ENCODE results near the gene MTCH1.

The MTCH1 gene

GRCh38 chr6:37013516-37014491 lies 27.8 kb upstream of the MTCH1 start:
- H3K27ac ChIP-seq (ENCODE audit: poor library complexity, severe bottlenecking), result no peak overlapping the region
- H3K36me3 ChIP-seq (ENCODE audit: low read depth), result no peaks in the 10 kb centered on the region
- DNase-seq (ENCODE audit: low spot score) (no peak), ATAC-seq (ENCODE audit: low read depth) (no peak)
- no peaks in the 10 kb centered on the region for H3K27me3 ChIP-seq (ENCODE audit: insufficient read depth, poor library complexity, severe bottlenecking)
- H3K4me3 ChIP-seq (ENCODE audit: severe bottlenecking), result no peak overlapping the region
- H3K9me3 ChIP-seq (ENCODE audit: severe bottlenecking), result no peaks in the 10 kb centered on the region
- peaks cover 4% of the 10 kb centered on the region for H3K4me1 ChIP-seq (ENCODE audit: insufficient read depth, poor library complexity, severe bottlenecking)
- no peak for TF ChIP-seq CTCF (IDR thresholded peaks at IDR 0.05; ENCODE audit: poor library complexity, severe bottlenecking)

GRCh38 chr6:37011656-37012378 lies 25.8 kb upstream of the MTCH1 start:
- ATAC-seq (ENCODE audit: low read depth) (no peak), DNase-seq (ENCODE audit: low spot score) (no peak)
- H3K27me3 ChIP-seq (ENCODE audit: insufficient read depth, poor library complexity, severe bottlenecking), result no peaks in the 10 kb centered on the region
- H3K27ac ChIP-seq (ENCODE audit: poor library complexity, severe bottlenecking), result no peak overlapping the region
- H3K4me3 ChIP-seq (ENCODE audit: severe bottlenecking), result no peak overlapping the region
- H3K4me1 ChIP-seq (ENCODE audit: insufficient read depth, poor library complexity, severe bottlenecking), result no peaks in the 10 kb centered on the region
- no peaks in the 10 kb centered on the region for H3K9me3 ChIP-seq (ENCODE audit: severe bottlenecking)
- H3K36me3 ChIP-seq (ENCODE audit: low read depth), result no peaks in the 10 kb centered on the region
- no peak for TF ChIP-seq CTCF (IDR thresholded peaks at IDR 0.05; ENCODE audit: poor library complexity, severe bottlenecking)

DNA sequence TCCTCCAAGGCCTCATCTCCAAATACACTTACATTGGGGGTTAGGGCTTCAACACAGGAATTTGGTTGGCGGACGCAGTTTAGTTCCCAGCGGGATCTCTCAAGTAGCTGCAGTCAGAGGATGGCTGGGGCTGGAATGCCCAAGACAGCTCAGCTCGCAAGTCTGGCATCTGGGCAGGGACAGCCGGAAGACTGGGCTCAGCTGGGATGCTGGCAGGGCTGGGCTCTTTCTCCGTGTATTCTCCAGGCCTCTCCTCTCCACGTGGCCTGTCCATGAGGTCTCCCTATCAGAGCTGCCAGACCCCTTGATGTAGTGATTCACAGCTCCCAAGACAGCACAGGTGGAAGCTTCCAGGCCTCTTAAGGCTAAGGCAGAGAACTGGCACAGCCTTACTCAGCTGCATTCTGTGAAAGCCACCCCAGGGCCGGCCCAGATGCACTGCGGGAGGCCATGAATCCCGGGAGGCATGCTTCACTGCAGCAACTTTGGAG lies 24.5 kb upstream of the MTCH1 start:
- no peaks in the 10 kb centered on the region for H3K36me3 ChIP-seq (ENCODE audit: low read depth)
- DNase-seq (ENCODE audit: low spot score), result no peak
- no peak for ATAC-seq (ENCODE audit: low read depth)
- no peaks in the 10 kb centered on the region for H3K9me3 ChIP-seq (ENCODE audit: severe bottlenecking)
- H3K4me3 ChIP-seq (ENCODE audit: severe bottlenecking), result no peak overlapping the region
- peaks cover 2% of the 10 kb centered on the region for H3K4me1 ChIP-seq (ENCODE audit: insufficient read depth, poor library complexity, severe bottlenecking)
- no peak overlapping the region for H3K27ac ChIP-seq (ENCODE audit: poor library complexity, severe bottlenecking)
- TF ChIP-seq CTCF (IDR thresholded peaks at IDR 0.05; ENCODE audit: poor library complexity, severe bottlenecking), result no peak
- H3K27me3 ChIP-seq (ENCODE audit: insufficient read depth, poor library complexity, severe bottlenecking), result no peaks in the 10 kb centered on the region

GRCh38 chr6:37008484-37009465 lies 22.8 kb upstream of the MTCH1 start:
- no peak for ATAC-seq (ENCODE audit: low read depth)
- no peak for DNase-seq (ENCODE audit: low spot score)
- no peak overlapping the region for H3K27ac ChIP-seq (ENCODE audit: poor library complexity, severe bottlenecking)
- no peaks in the 10 kb centered on the region for H3K9me3 ChIP-seq (ENCODE audit: severe bottlenecking)
- no peaks in the 10 kb centered on the region for H3K36me3 ChIP-seq (ENCODE audit: low read depth)
- no peak for TF ChIP-seq CTCF (IDR thresholded peaks at IDR 0.05; ENCODE audit: poor library complexity, severe bottlenecking)
- H3K27me3 ChIP-seq (ENCODE audit: insufficient read depth, poor library complexity, severe bottlenecking), result no peaks in the 10 kb centered on the region
- H3K4me1 ChIP-seq (ENCODE audit: insufficient read depth, poor library complexity, severe bottlenecking), result peaks cover 2% of the 10 kb centered on the region
- H3K4me3 ChIP-seq (ENCODE audit: severe bottlenecking), result no peak overlapping the region

All from RWPE2 (cell line).